Measurements from ENCODE around the gene TMEM175.

The TMEM175 gene

DNA sequence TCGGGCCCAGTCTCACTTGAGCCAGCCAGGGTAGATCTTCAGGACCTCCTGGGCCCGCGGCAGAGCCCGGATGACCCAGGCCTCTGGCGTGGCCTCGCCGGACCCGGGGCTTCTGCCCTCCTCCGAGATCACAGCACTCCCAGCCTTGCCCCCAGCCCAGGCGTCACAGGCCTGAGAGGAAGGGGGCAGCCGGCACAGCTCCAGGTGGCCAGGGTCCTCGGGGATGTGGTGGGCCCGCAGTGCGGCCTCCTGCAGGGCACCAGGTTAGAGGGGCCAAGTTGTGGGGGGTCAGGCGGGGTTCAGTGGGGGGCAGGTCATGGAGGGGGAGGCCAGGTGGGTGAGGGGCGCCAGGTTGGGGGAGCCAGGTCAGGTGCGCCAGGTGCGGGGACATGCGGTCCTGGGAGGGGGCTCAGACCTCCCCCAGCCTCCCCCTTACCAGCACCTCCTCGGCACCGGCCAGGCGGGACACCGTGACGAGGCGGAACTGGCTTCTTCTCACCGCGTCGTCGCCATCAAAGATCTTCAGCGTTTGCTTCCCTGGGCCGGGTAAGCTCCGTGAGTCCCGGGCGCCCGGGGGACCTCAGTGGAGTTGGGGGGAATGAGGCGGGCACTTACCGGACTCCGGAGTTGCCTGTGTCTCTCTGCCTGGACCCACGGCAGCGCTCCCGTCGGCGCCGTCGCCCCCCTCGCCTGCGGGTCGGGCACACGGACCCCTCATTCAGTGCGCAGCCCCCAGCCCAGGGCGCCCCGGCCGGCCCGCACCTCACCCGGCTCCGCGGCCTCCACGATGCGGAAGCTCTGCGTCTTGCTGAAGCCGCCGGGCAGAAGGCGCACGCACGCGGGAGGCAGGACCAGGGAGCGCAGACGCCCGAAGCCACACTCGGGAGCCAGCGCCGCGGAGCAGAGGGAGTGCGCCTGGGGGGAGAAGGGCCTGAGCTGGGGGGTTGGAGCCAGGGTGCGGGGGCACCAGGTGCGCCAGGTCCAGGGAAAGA lies 35.1 kb downstream of the TMEM175 start:
- TF ChIP-seq, protein P1, sequence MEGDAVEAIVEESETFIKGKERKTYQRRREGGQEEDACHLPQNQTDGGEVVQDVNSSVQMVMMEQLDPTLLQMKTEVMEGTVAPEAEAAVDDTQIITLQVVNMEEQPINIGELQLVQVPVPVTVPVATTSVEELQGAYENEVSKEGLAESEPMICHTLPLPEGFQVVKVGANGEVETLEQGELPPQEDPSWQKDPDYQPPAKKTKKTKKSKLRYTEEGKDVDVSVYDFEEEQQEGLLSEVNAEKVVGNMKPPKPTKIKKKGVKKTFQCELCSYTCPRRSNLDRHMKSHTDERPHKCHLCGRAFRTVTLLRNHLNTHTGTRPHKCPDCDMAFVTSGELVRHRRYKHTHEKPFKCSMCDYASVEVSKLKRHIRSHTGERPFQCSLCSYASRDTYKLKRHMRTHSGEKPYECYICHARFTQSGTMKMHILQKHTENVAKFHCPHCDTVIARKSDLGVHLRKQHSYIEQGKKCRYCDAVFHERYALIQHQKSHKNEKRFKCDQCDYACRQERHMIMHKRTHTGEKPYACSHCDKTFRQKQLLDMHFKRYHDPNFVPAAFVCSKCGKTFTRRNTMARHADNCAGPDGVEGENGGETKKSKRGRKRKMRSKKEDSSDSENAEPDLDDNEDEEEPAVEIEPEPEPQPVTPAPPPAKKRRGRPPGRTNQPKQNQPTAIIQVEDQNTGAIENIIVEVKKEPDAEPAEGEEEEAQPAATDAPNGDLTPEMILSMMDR (conservative IDR thresholded peaks at IDR 0.05; ENCODE audit: low read length): no peak
- TF ChIP-seq EZH2phosphoT487 (IDR thresholded peaks at IDR 0.05; ENCODE audit: borderline replicate concordance): no peak
- Histone ChIP-seq H3K9me3 (ENCODE audit: insufficient read depth, low read depth, low read length) (no peaks in the 10 kb centered on the region), H3K4me3 (ENCODE audit: low read length, poor library complexity, severe bottlenecking) (no peak overlapping the region), H2AFZ (ENCODE audit: low read length) (no peak overlapping the region), H3K9me2 (replicated peaks; ENCODE audit: low read depth, low read length) (no peaks in the 10 kb centered on the region), H3K36me3 (ENCODE audit: insufficient read depth, low read length) (no peaks in the 10 kb centered on the region), H3K79me2 (ENCODE audit: insufficient read depth, low read length) (0 out of 2 replicates have a peak, but pooled peaks cover 5% of the 10 kb centered on the region), H3K27me3 (ENCODE audit: insufficient read depth, low read length, poor library complexity, severe bottlenecking) (no peaks in the 10 kb centered on the region), H3K4me2 (ENCODE audit: low read depth, low read length, poor library complexity, severe bottlenecking) (no peak overlapping the region), H3F3A (ENCODE audit: low read depth) (no peaks in the 10 kb centered on the region), H3K4me1 (ENCODE audit: insufficient read depth, low read length, poor library complexity, severe bottlenecking) (peaks cover 20% of the 10 kb centered on the region), H4K20me1 (ENCODE audit: insufficient read depth, low read length, poor library complexity, severe bottlenecking) (no peaks in the 10 kb centered on the region), H3K9ac (ENCODE audit: low read depth, low read length, poor library complexity, severe bottlenecking) (no peak overlapping the region)

DNA sequence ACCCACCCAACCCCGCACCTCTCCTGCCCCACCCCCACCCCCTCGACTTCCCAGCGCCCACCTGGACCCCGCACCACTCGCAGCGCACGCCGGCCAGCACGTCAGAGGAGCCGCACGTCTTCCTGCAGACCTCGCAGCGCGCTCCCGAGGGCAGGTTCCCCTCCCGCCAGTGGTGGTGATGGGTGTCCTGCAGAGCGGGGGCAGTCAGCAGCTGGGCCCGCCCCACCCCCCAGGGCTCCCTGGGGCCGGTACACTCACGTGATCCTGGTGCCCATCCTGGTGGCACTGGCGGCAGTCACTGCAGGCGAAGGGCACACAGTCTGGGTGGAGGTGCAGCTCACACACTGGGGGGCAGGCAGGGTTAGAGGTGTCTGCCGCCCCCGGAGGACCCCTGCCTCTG lies 36.0 kb downstream of the TMEM175 start:
- Histone ChIP-seq H3K9me2 (replicated peaks; ENCODE audit: low read depth, low read length) (no peaks in the 10 kb centered on the region), H3K4me3 (ENCODE audit: low read length, poor library complexity, severe bottlenecking) (no peak overlapping the region), H3K79me2 (ENCODE audit: insufficient read depth, low read length) (peaks cover 11% of the 10 kb centered on the region; the same call in 1 of the 2 replicates), H3K9me3 (ENCODE audit: insufficient read depth, low read depth, low read length) (no peaks in the 10 kb centered on the region), H2AFZ (ENCODE audit: low read length) (no peak overlapping the region), H4K20me1 (ENCODE audit: insufficient read depth, low read length, poor library complexity, severe bottlenecking) (no peaks in the 10 kb centered on the region), H3K4me1 (ENCODE audit: insufficient read depth, low read length, poor library complexity, severe bottlenecking) (peaks cover 25% of the 10 kb centered on the region), H3K4me2 (ENCODE audit: low read depth, low read length, poor library complexity, severe bottlenecking) (no peak overlapping the region), H3K27me3 (ENCODE audit: insufficient read depth, low read length, poor library complexity, severe bottlenecking) (no peaks in the 10 kb centered on the region), H3K36me3 (ENCODE audit: insufficient read depth, low read length) (no peaks in the 10 kb centered on the region), H3F3A (ENCODE audit: low read depth) (no peaks in the 10 kb centered on the region), H3K9ac (ENCODE audit: low read depth, low read length, poor library complexity, severe bottlenecking) (no peak overlapping the region)
- no peak for TF ChIP-seq EZH2phosphoT487 (IDR thresholded peaks at IDR 0.05; ENCODE audit: borderline replicate concordance)
- TF ChIP-seq, protein P1 (conservative IDR thresholded peaks at IDR 0.05; ENCODE audit: low read length): no peak

DNA sequence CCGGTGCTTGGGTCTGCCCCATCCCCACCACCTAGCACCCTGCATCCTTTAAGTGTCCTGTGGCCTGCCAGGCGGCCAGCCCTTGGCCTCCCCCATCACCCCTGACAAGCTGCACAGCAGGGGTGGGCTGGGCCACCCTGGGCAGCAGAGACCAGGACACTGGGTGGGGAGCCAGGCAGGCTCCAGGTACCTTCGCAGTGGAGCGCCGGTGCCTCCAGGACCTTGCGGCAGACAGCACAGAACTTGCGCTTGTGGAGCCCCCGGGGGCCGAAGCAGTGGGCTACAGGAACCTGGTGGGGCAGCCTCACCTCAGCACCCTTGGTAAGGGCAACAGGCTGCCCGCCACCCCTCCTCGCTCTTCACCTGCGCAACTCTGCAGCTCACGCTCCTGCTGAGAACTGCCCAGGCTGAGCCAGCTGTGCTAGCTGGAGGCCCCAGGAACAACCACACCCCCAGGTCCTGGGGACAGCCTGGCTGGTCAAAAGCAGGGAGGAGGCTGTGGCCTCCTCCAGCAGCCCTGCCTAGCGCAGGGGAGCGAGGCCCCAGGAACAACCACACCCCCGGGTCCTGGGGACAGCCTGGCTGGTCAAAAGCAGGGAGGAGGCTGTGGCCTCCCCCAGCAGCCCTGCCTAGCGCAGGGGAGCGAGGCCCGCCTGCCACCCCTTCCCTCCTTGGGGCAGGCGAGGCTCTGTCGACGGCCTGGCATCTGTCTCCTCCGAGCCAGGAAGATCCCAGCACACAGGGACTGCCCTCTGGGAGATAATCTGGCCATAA lies 36.5 kb downstream of the TMEM175 start:
- TF ChIP-seq, protein P1 (conservative IDR thresholded peaks at IDR 0.05; ENCODE audit: low read length): no peak
- TF ChIP-seq EZH2phosphoT487 (IDR thresholded peaks at IDR 0.05; ENCODE audit: borderline replicate concordance): no peak
- Histone ChIP-seq H3K27me3 (ENCODE audit: insufficient read depth, low read length, poor library complexity, severe bottlenecking) (no peaks in the 10 kb centered on the region), H4K20me1 (ENCODE audit: insufficient read depth, low read length, poor library complexity, severe bottlenecking) (no peaks in the 10 kb centered on the region), H3K4me3 (ENCODE audit: low read length, poor library complexity, severe bottlenecking) (no peak overlapping the region), H3K4me2 (ENCODE audit: low read depth, low read length, poor library complexity, severe bottlenecking) (no peak overlapping the region), H3K9ac (ENCODE audit: low read depth, low read length, poor library complexity, severe bottlenecking) (no peak overlapping the region), H3K9me3 (ENCODE audit: insufficient read depth, low read depth, low read length) (no peaks in the 10 kb centered on the region), H2AFZ (ENCODE audit: low read length) (no peak overlapping the region), H3K9me2 (replicated peaks; ENCODE audit: low read depth, low read length) (no peaks in the 10 kb centered on the region), H3K36me3 (ENCODE audit: insufficient read depth, low read length) (no peaks in the 10 kb centered on the region), H3K79me2 (ENCODE audit: insufficient read depth, low read length) (peaks cover 11% of the 10 kb centered on the region; the same call in 1 of the 2 replicates), H3F3A (ENCODE audit: low read depth) (no peaks in the 10 kb centered on the region), H3K4me1 (ENCODE audit: insufficient read depth, low read length, poor library complexity, severe bottlenecking) (peaks cover 25% of the 10 kb centered on the region)

Data from Loucy (cell line).